ENCODE results near the gene C2orf92.
"Not testable (repeated sequence)": the region's sequence is repeated elsewhere in the genome, so short reads cannot be mapped to it uniquely, and the experiment has no call there.

The C2orf92 gene

DNA sequence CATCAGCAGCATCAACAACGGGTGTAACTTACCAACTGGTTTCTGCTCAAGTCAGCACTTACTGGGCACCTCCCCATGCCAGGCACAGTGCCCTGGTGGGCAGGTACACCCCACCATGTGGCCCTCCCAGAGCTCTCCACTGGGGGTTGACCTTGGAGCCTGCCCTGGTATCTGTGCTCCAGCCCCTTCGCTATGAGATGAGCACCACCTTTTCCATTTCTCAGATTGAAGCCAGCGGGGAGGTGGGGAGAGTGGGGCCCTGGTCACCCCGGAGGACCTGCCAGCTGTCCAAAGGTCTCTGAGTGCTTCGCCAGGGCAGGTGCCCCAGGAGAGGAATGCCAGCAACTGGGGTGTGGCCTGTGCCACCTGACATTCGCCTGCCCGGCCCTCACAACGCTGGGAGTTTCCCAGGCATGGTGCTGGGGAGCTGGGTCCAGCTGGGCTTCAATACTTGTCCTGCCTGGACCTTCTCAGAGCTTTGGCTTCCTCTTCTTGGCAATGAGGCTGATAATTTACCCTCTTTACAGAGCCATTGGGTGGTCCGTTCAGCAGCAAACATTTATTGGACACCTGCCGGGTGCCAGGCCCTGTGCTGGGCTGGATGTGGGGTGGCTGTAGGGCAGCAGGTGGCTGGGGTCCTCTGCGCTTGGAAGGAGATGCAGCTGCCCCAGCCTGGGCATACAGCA, 38.0 kb downstream of the C2orf92 start:
- Mint-ChIP-seq H3K9me3 (no peaks in the 10 kb centered on the region), H3K4me1 (ENCODE audit: low read depth) (peaks cover 5% of the 10 kb centered on the region), H3K36me3 (ENCODE audit: low read depth) (no peaks in the 10 kb centered on the region), H3K27ac (no peak overlapping the region), H3K4me3 (no peak overlapping the region), H3K27me3 (peaks cover 4% of the 10 kb centered on the region)
- intact Hi-C loops (cut with micrococcal nuclease): loop anchor here (10.0 kb wide), 1 partner anchor 677 kb away; no protein-coding TSS in a partner anchor

DNA sequence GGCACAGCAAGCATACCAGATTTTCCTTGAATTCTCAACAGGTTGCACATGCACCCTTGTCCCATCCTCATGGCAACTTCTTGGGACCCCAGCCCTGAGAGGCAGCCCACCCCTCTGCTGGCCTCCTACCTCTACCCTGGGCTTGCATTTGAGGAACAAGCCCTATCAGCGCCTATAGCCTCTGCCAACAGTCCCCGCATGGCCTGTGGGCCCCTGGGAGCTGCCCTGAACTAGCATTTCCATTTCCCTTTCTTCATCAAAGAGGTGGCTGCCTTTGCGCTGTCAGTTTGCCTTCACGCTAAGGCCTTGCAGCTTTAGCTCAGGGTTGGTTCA, 38.5 kb downstream of the C2orf92 start:
- H3K27ac Mint-ChIP-seq: no peak overlapping the region
- intact Hi-C loops (cut with micrococcal nuclease): loop anchor here (10.0 kb wide), 1 partner anchor 677 kb away; no protein-coding TSS in a partner anchor
- H3K4me3 Mint-ChIP-seq: no peak overlapping the region
- no peaks in the 10 kb centered on the region for H3K36me3 Mint-ChIP-seq (ENCODE audit: low read depth)
- peaks cover 5% of the 10 kb centered on the region for H3K4me1 Mint-ChIP-seq (ENCODE audit: low read depth)
- H3K9me3 Mint-ChIP-seq: no peaks in the 10 kb centered on the region
- peaks cover 5% of the 10 kb centered on the region for H3K27me3 Mint-ChIP-seq

DNA sequence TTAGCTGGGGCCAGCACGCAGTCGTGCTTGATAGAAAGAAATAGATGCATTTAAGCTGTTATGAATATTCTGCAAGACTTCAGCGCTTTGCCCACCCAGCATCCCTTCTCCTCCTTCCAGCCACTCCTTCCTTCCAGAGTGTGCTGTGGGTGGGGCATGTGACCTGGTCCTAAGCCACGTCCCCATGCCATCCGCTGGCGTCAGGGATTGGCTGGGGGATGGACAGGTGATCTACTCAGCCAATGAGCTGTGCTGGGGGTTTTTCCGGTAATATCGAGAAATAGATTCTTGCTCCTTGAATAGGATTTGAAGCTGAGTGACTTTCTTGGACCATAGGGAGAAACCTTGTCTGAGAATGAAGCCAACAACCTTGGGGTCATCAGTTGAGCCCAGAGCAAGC, 39.1 kb downstream of the C2orf92 start:
- H3K27me3 Mint-ChIP-seq: peaks cover 5% of the 10 kb centered on the region
- no peaks in the 10 kb centered on the region for H3K9me3 Mint-ChIP-seq
- no peak overlapping the region for H3K4me3 Mint-ChIP-seq
- H3K4me1 Mint-ChIP-seq (ENCODE audit: low read depth): peaks cover 5% of the 10 kb centered on the region
- no peaks in the 10 kb centered on the region for H3K36me3 Mint-ChIP-seq (ENCODE audit: low read depth)
- intact Hi-C loops (cut with micrococcal nuclease): loop anchor here (10.0 kb wide), 1 partner anchor 676 kb away; no protein-coding TSS in a partner anchor
- H3K27ac Mint-ChIP-seq: no peak overlapping the region

DNA sequence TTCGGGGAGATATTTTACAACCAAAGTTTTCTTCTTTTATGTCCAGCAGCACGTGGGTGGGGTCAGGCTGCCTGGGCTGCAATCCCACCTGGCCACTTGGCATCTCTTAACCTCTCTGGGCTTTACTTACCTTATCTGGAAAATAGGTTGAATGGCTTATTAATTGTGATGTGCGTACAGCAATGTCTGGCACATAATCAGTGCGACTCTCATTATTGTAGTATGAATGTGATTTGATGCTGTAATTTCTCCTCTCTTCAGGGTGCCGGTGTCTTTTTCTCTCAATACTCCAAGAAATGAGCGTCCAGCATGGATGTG, 41.8 kb downstream of the C2orf92 start:
- Mint-ChIP-seq H3K27ac (no peak overlapping the region), H3K27me3 (peaks cover 5% of the 10 kb centered on the region), H3K36me3 (ENCODE audit: low read depth) (no peaks in the 10 kb centered on the region), H3K4me3 (no peak overlapping the region), H3K9me3 (no peaks in the 10 kb centered on the region), H3K4me1 (ENCODE audit: low read depth) (peaks cover 5% of the 10 kb centered on the region)
- intact Hi-C loops (cut with micrococcal nuclease): no loop called here

GRCh38 chr2:97712175-97712574, 42.7 kb downstream of the C2orf92 start:
- H3K4me1 Mint-ChIP-seq (ENCODE audit: low read depth); H3K36me3 Mint-ChIP-seq (ENCODE audit: low read depth); H3K27me3 Mint-ChIP-seq; H3K4me3 Mint-ChIP-seq; intact Hi-C loops (cut with micrococcal nuclease); H3K27ac Mint-ChIP-seq; H3K9me3 Mint-ChIP-seq: not testable (repeated sequence)

- no peaks in the 10 kb centered on the region for H3K9me3 Mint-ChIP-seq
- H3K27me3 Mint-ChIP-seq: peaks cover 2% of the 10 kb centered on the region
- H3K36me3 Mint-ChIP-seq (ENCODE audit: low read depth): no peaks in the 10 kb centered on the region
- H3K27ac Mint-ChIP-seq: no peak overlapping the region
- H3K4me1 Mint-ChIP-seq (ENCODE audit: low read depth): peaks cover 5% of the 10 kb centered on the region
- intact Hi-C loops (cut with micrococcal nuclease): no loop called here
- no peak overlapping the region for H3K4me3 Mint-ChIP-seq
Measured at GRCh38 chr2:97712693-97713295, 43.3 kb downstream of the C2orf92 start.

DNA sequence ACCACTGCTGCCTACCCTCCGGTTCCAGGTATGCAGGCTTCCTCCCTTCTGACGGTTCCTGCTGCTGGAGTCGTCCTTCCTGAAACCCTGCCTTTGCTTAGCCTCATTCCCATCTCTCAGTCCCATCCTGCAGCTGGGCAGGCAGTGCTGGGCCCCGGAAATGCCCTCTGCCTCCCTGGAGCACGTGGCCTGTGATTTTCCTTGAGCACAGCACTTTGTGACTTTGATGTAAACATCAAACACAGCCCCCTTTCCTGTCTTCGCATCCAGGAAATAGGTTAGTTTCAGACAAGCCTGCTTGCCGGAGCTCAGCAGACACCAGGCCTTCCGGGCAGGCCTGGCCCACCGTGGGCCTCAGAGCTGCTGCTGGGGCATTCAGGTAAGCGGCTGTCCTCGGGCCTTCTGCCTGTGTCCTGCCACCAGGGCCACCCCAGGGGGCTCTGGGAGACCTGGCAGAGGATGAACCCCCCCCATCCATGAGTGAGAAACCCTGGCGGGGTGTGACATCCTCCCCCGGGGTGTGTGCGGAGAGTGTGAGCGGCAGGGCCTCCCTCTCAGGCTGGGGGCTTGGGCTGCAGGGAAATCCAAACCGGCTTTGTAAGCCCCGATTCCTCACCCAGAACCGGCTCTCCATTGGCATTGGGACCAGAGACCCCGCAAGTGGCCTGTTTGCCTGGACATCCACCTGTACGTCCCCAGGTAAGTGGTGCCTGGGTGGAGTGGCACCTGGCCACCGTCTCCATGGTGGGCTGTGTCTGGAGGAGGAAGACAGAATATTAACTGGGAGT, 44.0 kb downstream of the C2orf92 start, which contains the start of gene ZAP70:
ZAP70 (plus strand) TSS at position 281 of the 788 bp plus-strand sequence. CDS start 10,461 bp downstream, outside the sequence.
- H3K27me3 Mint-ChIP-seq: peaks cover 2% of the 10 kb centered on the region
- no peaks in the 10 kb centered on the region for H3K36me3 Mint-ChIP-seq (ENCODE audit: low read depth)
- H3K27ac Mint-ChIP-seq: no peak within 1 kb of the TSS
- intact Hi-C loops (cut with micrococcal nuclease): no loop called here
- no peaks in the 10 kb centered on the region for H3K9me3 Mint-ChIP-seq
- H3K4me3 Mint-ChIP-seq: no peak within 1 kb of the TSS
- peaks cover 7% of the 10 kb centered on the region for H3K4me1 Mint-ChIP-seq (ENCODE audit: low read depth)

GRCh38 chr2:97714084-97714949, 44.8 kb downstream of the C2orf92 start:
- Mint-ChIP-seq H3K9me3 (no peaks in the 10 kb centered on the region), H3K4me3 (no peak overlapping the region), H3K36me3 (ENCODE audit: low read depth) (no peaks in the 10 kb centered on the region), H3K27me3 (peaks cover 2% of the 10 kb centered on the region), H3K27ac (no peak overlapping the region), H3K4me1 (ENCODE audit: low read depth) (peaks cover 15% of the 10 kb centered on the region)
- intact Hi-C loops (cut with micrococcal nuclease): no loop called here

DNA sequence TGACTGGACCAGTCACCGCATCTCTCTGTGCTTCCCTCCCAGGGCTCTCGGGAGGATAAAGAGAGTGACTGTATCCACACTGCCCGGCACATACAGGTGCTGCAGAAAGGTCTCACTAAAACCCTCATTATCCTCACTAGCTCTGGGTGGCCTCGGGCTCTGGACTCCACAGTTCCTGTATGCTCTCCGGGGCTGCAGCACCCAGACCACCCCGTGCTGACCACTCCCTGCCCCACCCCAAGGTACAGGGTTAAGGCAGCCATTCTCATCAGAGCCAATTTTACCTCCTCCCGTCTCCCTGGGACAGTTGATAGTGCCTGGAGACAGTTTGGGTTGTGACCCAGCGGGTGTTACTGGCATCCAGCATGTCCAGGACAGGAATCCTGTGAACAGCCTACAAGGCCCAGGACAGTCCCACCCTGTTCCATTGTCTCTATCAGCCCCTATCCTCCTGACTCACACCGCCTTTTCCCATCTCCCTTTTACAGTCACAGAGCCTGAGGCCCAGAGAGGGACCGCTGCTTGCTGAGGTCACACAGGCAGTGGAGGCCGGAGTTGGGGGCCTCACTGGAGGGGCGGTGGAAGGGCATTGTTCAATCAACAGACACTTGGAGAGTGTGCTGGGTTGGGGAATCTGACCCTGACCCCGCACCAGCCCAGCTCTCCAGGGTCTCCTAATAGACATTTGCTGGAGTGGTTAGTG, 45.6 kb downstream of the C2orf92 start:
- Mint-ChIP-seq H3K36me3 (ENCODE audit: low read depth) (no peaks in the 10 kb centered on the region), H3K4me1 (ENCODE audit: low read depth) (peaks cover 13% of the 10 kb centered on the region), H3K27ac (no peak overlapping the region), H3K27me3 (peaks cover 2% of the 10 kb centered on the region), H3K9me3 (no peaks in the 10 kb centered on the region), H3K4me3 (no peak overlapping the region)
- intact Hi-C loops (cut with micrococcal nuclease): no loop called here

- Mint-ChIP-seq H3K4me3 (no peak overlapping the region), H3K27me3 (peaks cover 2% of the 10 kb centered on the region), H3K4me1 (ENCODE audit: low read depth) (peaks cover 12% of the 10 kb centered on the region), H3K9me3 (no peaks in the 10 kb centered on the region), H3K36me3 (ENCODE audit: low read depth) (no peaks in the 10 kb centered on the region), H3K27ac (no peak overlapping the region)
- intact Hi-C loops (cut with micrococcal nuclease): no loop called here
Measured at GRCh38 chr2:97715951-97716694, 46.6 kb downstream of the C2orf92 start.

DNA sequence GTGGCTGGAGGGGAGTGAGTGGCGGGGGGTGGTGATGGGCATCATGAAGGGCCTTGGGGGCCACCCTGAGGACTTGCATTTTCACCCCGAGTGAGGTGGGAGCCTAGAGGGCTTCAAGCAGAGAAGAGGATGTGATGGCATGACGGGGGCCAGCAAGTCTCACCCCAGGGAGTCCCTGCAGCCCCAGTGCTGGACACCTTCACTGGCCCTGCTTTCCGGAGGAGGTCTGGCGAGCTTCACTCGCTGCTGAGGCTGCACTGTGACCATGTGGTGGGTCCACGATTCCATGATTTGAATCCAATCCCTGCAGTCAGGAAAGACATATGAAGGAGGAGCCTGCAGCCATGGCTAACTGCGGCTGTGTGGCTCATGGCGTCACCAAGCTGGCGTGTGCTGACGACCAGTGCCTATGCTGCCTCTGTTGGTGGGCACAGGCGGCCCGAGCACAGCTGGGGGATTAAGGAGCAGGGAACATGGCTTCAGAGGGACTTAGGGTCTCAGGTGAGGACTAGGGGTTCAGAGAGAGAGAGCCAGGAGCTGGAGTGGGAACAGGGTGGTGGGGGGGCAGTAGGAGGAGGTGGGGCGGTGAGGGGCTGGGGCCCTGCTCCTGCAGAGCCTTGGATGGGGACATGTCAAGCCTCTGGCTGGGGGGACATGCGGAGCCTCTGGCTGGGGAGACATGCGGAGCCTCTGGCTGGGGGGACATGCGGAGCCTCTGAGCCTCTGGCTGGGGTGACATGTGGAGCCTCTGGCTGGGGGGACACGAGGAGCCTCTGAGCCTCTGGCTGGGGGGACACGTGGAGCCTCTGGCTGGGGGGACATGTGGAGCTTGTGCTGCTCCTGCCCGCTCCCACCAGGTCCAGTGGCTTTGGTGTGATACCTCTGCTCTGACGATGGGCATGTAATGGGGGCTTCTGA, 47.4 kb downstream of the C2orf92 start:
- intact Hi-C loops (cut with micrococcal nuclease): no loop called here
- no peak overlapping the region for H3K4me3 Mint-ChIP-seq
- H3K27ac Mint-ChIP-seq: no peak overlapping the region

GRCh38 chr2:97717613-97717995, 48.1 kb downstream of the C2orf92 start:
- H3K4me3 Mint-ChIP-seq: no peak overlapping the region
- no peaks in the 10 kb centered on the region for H3K27me3 Mint-ChIP-seq
- no peak overlapping the region for H3K27ac Mint-ChIP-seq
- intact Hi-C loops (cut with micrococcal nuclease): no loop called here
- no peaks in the 10 kb centered on the region for H3K36me3 Mint-ChIP-seq (ENCODE audit: low read depth)
- H3K9me3 Mint-ChIP-seq: no peaks in the 10 kb centered on the region
- peaks cover 12% of the 10 kb centered on the region for H3K4me1 Mint-ChIP-seq (ENCODE audit: low read depth)

More for the DNA sequence above, 47.4 kb downstream of the C2orf92 start:
- Mint-ChIP-seq H3K27me3 (peaks cover 2% of the 10 kb centered on the region), H3K36me3 (ENCODE audit: low read depth) (no peaks in the 10 kb centered on the region), H3K4me1 (ENCODE audit: low read depth) (peaks cover 12% of the 10 kb centered on the region), H3K9me3 (no peaks in the 10 kb centered on the region)

Measured in dendritic cell treated with granulocyte-macrophage colony-stimulating factor and Interleukin-4, amounts not matched to agents 40 ng/mL and 50 ng/mL, for 4 days (primary cell).